Measurements from ENCODE around the gene NNAT.
A peak's percentile ranks its signal among the peaks of the same experiment; 100 is the strongest.

Gene NNAT

DNA sequence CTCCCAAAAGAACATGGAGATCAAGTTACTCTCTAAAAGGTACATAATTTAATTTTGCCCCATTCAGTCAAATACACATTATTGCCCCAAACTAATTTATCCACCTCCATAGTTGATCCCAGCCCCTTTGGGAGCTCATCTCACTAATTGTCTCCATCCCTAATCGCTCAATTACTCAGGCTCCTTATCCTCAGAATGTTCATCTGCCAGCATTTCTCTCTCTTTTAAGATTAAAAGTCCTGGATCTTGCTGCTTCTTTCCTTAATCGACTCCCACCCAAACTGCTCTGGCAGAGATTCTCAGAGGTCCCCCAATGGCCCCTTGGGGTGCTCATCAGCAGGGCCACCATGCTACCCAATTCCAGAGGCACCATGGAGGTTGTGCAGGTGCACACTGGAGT lies 18.4 kb upstream of the NNAT start:
- DNase-seq (ENCODE audit: low read depth, low spot score), result no peak

DNA sequence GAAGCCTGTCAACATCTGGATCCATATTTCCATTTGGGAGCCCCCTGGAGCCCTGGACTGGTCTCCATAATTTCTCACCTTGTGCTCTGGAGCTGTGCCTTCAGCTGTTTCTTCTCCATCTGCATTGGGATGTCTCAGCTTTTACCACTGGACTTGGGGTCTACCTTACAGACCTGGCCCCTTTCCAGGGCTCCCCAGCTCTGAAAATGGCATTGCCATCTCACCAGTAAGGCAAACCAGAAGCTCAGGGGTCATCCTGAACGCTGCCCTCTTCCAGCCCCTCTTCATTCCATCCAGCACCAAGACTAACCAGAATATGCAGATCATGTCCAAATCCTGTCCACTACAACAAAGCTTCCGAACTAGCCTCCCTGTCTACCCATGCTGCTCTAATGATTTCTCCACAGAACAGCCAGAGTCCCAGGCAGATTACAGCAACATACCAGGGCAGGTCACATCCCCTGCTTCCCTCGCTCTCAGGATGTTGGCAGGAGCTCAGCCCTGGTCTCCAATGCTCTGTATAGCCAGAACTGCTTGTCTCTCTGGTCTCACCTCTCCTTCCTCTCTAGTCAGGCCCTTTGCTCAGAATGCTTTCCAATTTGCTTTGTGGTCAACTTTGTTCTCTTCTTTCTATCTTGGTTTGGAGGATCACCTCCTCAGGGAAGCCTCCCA lies 17.7 kb upstream of the NNAT start:
- no peak for DNase-seq (ENCODE audit: low read depth, low spot score)

DNA sequence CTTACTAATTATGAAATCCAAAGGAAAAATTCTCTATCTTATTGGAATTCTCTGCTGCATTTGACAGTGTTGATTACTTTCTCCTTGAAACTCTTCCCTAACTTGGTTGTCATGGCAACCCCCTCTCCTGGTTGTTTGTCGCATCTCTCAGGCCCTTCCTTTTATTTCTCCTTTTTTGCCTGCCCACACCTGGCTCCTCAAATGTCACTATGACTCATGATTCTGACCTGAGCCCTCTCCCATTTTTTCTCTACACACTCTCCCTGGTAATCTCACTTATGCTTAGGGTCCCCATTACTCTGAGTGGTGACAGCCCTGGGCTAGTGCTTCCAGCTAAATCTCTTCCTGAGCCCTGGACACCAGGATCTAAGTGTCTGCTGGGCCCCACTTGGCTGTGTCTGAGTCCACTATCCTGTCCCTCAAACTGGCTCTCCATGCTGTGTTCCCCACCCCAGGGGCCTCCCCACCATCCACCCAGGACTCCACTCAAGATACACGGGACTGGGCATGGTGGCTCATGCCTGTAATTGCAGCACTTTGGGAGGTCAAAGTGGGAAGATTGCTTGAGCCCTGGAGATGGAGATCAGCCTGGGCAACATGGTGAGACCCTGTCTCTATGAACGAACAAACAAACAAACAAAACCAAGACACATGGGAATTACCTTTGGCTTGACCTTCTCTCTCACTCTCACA lies 16.5 kb upstream of the NNAT start:
- DNase-seq (ENCODE audit: low read depth, low spot score), result no peak

DNA sequence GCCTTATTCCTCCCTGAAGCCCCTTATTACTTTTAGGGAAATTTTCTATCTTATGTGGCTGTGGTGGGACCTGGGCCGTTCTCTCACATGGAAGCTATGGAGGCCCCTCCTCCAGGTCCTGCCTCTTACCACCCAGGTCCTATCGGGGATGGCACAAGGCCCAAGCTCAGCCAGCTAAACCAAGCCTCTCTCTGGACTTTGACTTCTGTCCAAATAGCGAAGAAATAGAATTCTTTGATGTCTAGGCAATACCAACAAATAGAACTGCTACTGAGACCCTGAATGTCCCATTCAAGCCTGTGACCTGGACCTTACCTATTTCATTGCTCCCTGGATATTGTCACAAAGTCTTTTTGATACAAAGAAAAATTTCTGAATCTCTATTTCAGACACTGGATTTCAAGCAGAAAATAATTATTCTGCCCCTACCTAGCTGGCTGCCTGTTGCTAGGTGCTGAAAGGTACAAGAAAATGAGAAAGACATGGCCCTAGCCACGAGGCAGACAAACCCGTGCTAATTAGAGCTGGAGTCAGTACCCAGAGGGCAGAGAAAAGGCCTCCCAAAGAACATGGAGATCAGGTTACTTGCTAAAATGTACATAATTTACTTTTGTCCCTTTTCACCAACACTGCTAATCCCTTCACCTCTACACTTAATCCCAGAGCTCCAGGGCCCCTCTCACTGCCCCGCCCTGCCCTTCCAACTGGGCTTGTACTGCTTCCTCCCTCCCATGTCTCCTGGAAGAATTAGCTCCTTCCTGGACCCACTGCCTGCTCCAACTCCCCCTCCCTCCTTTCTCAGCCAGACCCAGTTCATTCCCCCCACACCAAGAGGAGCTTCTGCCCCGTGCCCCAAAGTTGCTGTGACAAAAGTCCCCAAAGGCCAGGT lies 15.5 kb upstream of the NNAT start:
- no peak for DNase-seq (ENCODE audit: low read depth, low spot score)

DNA sequence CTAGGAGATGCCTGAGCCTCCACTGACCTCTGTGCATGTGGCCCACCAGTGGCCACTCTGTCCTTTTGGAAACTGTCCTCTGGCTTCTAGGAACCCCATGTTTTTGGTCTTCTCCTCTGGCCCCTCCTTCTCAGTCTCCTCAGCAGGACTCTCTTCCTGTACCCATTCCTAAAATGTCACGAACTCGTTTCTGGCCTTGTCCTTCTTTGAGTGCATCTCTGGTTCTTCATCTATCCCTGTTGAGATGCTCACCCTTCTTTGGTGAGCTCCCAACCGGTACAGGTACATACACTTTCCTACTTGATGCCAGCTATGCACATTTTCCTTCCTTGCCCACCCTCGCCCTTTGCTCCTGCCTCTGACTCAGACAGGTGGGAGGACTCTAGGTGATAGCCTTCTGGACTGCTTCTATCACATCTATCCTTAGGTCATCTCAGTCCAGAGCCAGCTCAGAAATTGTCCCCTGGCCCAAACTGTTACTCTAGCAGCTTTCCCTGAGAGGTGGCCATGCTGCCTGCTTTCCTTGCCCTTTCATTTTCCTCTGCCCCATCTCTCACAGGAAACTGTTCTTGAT lies 14.8 kb upstream of the NNAT start:
- DNase-seq (ENCODE audit: low read depth, low spot score), result no peak

DNA sequence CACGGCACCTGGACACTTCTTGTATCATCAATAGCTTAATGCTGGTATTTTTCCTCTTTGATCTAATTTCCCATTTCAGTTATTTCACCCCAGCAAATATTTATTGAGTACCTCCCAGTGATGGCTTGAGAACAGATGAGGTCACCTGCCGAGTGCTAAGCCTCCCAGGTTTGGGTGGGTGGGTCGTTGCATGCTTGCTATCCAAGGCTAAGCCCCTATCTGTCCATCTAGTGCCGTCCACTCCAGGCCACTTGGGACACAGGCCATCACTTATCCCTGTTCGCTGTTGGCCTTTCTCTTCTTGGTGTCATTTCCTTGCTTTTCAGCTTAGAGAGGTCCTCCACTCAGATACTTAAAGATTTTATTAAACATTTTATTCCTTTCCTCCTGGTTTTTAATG lies 10.8 kb upstream of the NNAT start:
- DNase-seq (ENCODE audit: low read depth, low spot score), result no peak

DNA sequence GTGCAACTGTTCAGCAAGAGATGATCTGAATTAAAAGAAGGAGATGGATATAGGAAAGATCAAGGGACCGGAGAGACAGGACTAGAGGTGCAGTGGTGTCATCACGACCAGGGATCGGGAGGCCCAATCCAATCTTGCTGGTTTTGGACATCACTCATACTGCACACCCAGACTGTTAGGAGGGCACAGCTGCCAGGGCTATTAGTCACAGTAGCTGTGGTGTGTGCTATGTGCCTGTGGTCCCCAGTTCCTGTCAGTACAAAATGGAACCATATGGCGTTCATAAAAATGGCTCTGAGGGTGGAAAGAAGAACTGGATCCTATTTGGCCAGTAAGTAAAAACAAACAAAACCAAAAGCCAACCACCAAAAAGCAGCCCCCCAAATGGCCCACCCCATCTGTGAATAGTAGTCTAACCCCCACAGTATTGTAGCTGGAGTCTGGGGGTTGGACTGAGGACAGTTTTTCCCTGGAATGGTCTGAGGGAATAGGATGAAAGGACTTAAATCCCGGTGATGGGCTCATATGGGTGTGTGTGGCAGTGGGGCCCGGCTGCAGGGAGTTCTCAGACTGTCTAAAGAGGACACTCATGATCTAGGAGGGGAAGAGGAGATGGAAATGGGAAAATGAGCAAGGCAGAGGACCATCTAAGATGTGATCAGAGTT lies 9.3 kb upstream of the NNAT start:
- DNase-seq (ENCODE audit: low read depth, low spot score), result no peak

DNA sequence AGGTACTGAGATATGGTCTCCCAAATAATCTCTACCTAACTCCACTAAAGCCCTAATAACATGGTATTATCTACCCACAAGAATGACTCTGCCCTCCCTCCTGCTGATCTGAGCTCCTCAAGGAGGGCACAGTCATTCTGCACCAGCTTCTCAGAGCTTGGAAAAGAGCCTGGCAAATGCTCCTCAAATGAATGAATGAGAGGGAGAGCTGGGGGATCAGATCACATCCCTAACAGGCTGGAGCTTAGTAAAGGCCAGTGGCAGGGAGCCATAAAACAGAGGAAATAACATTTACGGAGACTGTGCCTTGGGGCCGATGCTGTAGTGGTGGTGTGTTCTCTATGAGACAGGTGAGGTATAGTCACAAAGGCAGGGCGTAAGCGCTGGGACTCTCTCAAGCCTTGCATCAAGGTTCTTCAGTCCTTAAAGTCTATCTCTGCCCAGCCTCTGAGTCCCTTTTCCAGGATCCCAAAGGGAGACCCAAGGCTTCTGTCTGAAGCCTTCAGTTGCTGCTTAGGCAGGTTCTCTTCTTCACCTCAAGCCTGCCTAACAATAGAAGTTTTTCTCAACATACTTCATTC lies 7.2 kb upstream of the NNAT start:
- no peak for DNase-seq (ENCODE audit: low read depth, low spot score)

DNA sequence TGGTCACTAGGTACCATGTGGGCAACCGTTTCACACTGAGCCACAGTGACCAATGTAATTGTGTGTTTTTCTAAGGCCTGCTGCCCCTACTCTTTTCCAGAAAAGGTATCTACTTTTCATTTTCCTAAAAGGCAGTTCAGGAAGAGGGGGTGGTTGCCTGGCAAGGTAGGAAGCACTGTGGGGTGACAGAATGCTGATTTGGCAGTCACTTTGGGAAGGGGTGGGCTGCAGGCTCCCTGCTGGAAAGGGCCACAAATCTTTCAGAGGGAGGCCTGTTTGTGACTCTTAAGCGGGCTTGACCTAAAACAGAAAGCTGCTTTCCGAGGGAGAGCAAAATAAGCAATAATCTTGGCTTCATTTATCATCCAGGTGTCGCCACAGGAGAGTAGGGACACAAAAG lies 5.2 kb upstream of the NNAT start:
- no peak for DNase-seq (ENCODE audit: low read depth, low spot score)

DNA sequence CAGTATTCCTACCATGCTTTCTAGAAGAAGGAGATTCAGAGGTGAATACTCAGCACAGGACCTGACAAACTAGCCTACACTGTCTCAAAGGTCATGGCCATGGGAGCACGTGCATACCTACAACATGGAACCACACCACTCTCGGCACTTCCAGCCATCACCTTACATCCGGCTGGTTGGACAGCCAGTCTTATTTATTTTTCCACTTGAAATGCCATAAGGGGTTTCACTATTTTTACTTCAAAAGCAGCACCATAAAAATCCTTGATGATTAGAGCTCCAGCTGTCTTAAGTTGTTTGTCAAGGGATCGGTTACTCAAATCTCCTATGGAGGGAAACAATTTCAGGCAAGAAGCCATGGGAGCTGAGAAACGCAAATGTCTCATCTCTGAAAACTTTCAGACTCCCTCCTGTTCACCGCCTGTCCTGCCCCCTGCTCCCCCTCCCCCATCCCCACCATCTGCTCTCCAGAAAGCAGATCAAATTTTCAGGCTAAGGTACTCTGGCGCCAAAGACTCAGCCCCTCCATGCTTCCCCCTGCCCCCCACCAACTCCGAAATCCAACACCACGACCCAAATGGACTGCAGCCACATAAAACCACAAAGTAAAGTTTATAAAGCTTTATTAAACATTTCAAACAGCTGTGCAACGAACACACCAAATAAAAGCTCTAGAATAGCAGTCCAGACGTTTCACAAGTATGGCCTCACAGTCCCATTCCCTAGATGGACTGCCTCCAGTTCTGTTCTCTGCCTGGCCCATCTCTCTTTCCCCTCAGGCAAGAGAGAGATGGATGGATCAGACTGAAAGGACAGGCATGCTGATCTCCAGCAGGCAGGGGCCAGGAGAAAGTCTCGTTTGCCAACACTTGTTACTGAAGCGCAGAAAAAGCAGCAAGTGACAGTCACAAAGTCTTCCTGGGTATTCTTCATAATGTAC lies 4.0 kb upstream of the NNAT start:
- peak; percentile 88 for DNase-seq (ENCODE audit: low read depth, low spot score)

DNA sequence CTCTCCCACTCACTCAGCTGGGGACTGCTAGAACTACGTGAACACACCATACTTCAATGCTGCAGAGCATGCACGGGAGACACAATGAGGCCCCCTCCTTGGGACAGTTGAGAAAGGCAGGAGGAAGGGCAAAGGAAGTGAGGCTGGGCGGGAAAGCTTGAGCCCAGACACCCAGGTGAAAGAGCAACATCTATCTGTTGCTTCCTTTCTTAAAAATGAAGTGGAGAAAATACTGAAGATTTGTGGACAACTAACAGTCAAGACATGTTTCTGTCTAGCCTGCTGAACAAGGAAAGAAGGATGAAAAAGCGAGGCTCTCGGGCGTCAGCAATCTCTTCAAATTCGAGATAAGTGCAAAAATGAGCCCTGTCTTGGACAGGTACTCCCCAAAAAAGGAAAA lies 3.0 kb upstream of the NNAT start:
- DNase-seq (ENCODE audit: low read depth, low spot score), result no peak

DNA sequence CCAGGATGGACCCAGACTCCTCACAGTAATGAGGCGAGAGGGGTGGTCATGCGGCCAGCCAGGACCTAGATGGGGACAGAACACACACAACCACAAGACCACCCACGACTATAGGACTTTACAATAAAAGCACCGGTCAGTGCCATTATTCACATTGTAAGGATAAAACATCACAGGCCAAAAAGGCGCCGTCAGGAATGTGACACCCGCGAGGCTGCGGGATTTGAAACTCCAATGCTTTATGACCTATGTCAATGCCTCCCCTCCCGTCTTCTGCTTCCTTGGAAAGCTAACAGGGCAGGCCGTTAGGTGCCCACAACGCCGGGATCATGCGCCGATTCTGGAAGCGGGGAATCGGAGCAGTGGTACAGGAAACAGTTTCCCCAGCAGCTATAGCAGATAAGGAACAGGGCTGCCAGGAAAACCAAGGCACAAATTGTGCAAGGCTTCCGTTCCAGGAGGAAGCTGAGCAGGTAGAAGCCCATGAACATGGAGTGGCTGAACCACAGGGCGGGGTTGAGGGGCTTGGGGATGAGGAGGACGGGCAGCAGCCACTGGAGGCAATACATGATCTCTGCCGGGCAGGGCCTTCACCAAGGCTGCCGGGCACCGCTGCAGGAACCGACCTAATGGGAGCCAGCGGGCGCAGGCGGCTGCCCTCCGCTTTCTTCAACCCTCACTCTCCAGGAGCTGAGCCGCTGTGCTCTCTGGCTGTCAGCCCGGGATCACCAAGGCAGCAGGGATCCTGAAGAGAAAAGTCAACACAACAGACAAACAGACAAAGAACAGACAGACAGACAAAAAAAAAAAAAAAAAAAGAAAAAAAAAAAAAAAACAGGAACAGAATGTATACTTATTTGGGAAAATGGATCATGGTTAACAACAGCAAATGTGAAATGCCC lies 2.2 kb upstream of the NNAT start:
- peak; percentile 53 for DNase-seq (ENCODE audit: low read depth, low spot score)

DNA sequence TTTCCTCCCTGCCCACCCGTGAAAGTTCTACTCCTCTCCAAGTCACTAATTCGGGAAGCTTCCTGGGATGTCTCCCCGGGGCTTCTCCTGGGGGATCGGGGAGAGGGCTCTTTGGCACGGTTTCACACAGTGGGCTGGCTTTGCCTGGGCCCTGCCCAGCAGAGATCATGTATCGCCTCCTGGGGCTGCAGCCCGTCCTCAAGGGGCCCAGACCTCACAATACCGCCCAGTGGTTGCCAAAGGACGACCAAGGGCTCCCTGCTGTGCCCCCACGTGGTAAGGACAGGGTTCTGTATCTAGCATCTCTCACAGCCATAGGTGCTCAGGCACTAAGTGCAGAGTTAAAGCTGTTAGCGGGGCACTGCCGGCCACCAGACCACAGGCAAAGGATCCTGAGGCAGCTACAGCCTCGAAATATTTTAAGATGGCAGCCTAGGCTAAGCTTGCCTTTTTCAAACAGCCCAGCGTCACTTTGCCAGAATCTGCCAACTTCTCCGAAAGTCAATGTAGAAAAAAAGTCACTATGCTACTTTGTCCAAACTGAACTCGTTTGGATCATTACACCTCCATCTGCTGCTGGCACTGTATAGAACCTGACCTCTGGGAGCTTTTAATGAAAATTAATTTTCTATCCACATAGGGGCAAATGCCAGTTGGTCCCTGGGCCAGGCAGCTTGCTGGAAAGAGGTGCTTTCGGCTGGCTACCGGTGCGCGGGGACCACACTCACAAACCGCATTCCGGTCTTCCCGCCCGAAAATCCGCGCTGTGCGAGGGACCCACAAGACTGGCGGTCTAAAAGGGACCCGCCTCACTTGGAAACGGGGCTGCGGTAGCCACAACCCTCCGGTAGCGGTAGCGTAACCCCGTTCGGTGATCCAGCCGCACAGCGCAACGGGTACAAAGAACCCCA lies 1.3 kb upstream of the NNAT start:
- DNase-seq (ENCODE audit: low read depth, low spot score), result no peak

DNA sequence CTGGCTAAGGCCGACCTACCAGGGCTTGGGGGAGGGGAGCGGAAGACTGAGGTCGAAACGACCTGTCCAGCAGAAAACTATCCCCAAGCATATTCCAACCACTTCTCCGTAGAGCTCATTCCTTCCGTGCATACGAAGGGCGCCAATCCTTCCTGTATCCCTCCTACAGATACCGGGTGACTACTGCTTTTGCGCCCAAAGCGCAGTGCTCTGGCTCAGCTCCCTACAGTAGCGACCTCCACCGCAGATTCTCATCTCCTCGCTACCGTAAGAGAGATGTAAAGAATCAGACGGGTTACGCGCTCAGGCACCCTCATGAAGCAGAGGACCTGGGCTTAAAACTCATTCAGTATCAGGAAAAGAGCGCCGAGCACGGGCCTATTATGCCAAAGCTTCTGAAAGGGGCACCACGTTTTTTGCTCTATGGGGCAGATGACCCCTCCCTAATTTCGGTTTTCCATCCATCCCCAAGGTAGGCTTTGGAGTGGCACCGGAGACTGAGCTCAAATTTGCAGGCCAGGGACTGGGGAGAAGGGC lies 563 bp upstream of the NNAT start:
- no peak for DNase-seq (ENCODE audit: low read depth, low spot score)

DNA sequence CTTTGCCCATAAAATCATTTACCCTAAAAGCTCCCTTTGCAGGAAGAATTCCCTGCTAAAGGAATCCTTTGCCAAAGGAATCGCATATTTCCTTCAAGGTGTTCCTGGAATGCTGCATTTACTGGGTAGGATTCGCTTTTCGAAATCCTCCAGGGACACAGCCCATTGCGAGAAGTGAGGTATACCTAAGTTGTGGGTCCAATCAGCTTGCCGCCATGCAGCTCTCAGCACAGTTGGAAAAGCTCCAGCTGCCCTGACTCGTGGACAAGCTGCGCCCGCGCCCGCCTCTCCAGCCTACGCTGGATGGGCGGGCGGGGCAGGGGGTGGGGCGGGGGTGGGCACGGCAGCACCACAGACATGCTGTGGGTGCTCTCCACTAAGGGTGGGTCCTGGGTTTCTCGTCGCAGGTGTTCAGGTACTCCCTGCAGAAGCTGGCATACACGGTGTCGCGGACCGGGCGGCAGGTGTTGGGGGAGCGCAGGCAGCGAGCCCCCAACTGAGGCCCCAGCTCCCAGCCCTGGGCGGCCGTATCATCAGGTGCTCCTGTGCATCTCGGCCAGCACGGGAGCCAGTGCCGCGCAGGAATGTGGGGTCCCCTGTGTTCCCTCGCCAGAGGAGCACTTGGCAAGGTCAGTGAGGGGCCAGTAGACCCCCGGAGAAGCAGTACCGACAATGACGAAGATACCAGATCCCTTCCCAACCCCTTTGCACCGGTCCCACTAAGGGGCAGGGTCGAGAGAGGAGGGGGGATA lies 1.4 kb downstream of the NNAT start:
- no peak for DNase-seq (ENCODE audit: low read depth, low spot score)

DNA sequence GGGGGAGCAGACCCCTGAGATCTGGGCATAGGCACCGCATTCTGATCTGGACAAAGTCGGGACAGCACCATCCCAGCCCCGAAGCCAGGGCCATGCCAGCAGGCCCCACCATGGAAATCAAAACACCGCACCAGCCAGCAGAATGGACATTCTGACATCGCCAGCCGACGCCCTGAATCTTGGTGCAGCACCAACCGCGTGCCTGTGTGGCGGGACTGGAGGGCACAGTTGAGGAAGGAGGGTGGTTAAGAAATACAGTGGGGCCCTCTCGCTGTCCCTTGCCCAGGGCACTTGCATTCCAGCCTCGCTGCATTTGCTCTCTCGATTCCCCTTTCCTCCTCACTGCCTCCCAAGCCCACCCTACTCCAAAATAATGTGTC lies 2.0 kb downstream of the NNAT start:
- no peak for DNase-seq (ENCODE audit: low read depth, low spot score)
